KG1 (cell line): ENCODE results near the gene LRP1B.

Experiments used
- DNase-seq: peaks from one replicate; lab custom pipeline; 2025; lab: John Stamatoyannopoulos, UW

LRP1B gene

DNA sequence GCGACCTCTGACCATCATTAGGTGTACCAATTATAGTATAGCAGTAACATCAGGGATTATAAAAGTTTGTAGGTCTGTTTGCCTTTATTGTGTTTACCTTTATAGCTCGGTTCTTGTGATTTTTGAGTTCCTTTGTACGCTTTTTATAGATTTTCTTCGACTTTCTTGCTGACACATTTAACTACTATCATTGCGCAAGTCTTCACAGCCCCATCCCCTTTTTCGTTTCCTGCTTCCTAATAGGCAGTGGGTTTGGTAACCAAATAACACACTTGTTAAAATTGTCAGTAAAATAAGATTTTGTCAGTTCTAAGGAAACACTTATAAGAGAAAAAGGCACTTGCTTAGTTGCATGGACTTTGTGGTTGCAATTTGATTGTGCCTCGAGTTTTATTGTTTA is 541.5 kb downstream of the LRP1B start:
- DNase-seq: no peak

DNA sequence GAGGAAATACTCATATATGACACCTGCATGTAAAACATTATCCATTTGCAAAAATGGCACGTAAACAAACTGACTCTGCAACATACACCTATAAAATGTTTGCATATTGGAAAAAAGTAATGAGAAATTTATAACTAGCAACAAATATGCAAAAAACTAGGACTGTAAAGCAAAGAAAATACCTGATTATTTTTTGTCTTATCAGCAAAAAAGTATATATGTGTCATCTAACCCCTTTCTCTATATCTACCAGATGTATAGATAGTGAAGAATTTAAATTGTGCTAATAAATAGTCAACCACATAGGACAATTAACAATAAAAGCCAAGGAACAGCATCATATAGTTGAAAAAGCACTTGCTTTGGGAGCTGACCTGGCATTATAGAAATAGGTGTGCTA is 543.8 kb downstream of the LRP1B start:
- no peak for DNase-seq

- DNase-seq: no peak
Measured at GRCh38 chr2:141582213-141582612, 548.6 kb downstream of the LRP1B start.

- DNase-seq: no peak
Measured at GRCh38 chr2:141579071-141579470, 551.7 kb downstream of the LRP1B start.

DNA sequence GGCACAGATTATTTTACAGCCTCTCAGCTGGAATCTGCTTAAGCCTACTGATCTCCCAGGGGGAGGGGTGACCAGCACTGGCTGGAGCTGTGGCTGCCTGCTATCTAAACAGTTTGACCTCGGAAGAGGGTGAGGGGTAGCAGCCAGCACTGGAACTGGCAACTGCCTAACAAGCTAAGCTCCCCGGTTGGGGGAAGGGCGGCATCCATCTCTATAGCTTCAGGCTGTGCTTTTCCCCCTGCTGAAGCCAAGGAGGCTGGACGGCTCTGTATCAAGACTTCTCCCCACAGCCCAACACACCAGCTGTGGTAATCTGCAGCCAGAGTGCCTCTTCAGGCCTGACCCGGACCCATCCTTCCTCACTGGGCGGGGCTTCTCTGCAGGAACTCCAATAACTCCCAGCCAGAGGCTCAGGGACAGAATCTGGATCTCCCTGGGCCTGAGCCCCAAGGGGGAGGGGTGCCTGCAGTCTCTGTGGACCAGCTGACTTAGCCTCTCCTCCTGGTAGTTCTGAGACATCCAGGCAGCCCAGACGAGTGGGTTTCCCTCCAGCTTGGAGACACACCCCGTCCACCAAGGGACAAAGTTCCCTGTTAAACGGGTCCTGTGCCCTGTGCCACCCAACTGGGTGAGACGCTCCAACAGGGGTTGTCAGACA is 560.2 kb downstream of the LRP1B start:
- no peak for DNase-seq

DNA sequence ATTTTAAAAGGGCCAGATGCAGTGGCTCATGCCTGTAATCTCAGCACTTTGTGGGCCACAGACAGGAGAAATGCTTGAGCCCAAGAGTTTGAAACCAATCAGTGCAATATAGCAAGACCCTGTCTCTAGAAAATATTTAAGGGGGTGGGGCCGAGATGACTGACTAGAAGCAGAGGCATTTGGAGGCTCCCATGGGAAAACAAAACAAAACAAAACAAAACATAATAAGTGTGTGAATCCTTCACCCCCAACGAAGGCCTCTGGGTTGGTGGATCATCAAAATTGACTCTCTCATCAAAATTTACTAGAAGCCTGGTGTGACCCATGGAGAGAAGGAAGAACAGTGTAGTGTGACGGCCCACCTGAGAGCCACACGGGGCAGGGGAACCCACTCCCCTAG is 560.9 kb downstream of the LRP1B start:
- no peak for DNase-seq

DNA sequence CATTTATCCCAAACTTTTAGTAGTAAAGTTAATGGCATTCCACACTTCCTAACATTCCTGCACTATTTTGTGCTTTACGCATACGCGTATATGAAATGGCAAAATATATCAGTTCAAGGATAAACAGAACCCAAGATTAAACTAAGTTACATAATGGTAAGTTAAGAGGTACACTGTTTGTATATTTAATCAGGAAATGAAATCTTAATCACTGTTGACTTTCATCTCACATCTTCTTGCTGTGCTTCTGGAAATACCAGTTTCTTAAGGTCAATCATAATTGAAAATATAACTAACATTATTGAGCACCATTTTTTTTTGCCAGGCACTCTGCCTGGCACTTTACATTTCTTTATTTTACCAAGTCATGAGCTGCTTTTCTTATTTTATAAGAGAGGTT is 565.2 kb downstream of the LRP1B start:
- DNase-seq: no peak

DNA sequence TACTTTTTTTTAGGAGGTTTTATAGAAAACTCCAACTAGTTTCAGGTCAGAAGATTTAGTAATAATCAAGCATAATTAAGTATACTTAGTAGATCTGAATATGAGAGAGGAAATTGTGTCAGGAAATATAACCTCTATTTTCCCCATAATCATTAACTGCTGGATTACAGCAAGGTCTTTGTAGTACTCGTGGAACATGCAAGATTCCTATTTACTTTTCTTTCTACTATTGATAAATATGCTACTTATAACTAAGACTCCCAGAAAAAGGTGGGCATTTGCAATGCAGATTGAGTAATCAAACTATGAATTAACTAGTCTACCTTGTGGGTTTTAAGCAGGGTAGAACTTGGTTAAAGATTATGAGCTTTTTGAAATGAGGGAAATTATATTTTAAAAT is 570.1 kb downstream of the LRP1B start:
- DNase-seq: no peak

DNA sequence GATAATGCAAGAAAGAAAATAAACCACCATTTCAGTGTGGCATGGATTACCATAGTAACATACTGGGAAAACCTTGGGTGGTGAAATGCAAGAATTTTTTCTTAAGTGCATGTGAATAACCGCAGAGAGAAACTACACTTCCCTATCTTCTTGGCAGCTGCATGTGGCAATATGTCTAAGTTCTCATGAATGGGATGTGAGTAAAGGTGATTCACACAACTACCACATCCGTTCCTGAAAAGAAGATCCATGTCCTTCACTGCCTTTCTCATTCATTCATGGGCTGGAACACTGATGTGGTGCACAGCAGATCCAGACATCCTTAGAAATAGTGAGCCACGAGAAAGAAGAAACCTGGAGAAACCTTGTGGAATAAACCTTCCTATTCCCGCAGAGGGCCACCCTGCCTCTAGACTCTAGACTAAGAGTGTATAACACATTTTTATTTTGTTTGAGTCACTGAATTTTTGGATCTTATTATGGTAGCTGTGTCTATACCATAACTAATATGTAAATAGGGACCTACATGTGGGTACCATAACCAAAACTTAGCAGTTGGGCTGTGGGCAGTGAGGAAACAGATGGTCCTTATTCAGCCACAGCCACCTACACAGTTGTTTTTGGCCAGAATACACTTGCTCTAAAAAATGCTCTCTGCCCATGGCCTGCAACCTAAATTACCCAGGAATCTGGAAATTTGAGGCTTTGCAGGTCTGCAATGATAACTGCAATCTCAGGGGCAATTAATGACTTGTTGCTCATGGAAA is 573.3 kb downstream of the LRP1B start:
- peak; percentile 40 for DNase-seq

DNA sequence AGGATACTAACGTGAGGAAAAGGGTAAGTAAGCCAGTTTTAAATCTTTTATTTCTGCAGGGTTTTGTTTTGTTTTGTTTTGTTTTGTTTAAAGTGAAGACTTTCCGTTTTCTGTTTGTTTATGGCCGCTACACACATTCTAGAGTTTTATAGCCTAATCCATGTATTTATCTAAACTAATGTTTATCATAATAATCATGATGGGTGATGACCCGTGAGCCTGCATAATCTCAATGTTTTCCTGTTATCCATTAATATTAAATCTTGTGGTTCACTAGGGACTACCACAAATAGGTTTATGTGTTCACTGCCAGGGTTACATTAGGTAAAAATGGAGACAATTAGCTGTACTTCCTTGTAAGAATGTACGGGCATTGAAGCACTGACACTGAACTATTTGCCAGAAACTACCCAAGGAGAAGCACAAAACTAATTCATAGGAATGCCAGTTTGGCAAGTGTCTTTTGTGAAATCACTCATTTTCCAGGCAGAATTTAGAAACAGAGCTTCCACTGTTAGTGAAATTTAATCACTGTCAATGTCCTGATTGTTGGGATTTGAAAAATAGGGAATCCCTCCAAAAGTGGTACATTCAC is 574.8 kb downstream of the LRP1B start:
- no peak for DNase-seq

DNA sequence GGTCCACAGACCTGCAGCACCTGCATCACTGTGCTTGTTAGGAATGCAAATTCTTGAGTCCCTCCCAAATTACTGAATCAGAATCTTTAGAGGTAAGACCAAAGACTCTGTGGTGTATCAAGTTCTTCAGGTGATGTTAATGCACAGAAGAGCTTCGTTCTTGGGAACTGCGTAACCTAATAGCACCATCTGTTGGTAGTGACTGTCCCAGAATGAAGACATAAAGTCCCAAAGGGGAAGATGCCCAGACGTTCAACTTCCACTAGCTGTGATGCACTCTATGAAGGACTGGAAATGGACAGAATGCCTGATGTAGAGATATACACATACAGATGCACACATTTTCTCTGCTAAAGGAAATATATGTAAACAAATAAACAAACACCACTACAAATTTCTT is 576.0 kb downstream of the LRP1B start:
- DNase-seq: peak; percentile 24

- DNase-seq: peak; percentile 62
Measured at GRCh38 chr2:141534666-141535362, 596.0 kb downstream of the LRP1B start.

- DNase-seq: no peak
Measured at GRCh38 chr2:141529659-141530058, 601.2 kb downstream of the LRP1B start.

DNA sequence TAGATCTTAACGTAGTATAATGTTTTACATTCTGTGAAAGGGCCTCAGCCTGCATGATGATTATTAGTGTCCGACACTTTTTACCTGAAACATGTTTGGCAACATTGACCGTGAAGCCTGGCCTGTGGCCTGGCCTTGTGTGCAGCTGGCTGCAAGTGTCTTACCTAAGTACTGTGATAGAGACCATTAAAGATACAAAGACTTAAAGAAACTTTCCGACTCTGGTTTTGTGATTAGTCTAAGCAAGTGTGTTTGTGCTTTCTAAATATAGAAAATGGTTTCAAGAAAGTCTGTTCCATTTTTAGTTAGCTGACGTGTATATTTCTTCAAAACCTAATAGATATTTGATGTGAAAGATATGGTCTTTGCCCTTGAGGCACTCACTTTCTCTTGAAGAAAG is 601.8 kb downstream of the LRP1B start:
- no peak for DNase-seq

- no peak for DNase-seq
Measured at GRCh38 chr2:141526760-141527159, 604.1 kb downstream of the LRP1B start.

GRCh38 chr2:141524777-141525176 is 606.0 kb downstream of the LRP1B start:
- DNase-seq: no peak

DNA sequence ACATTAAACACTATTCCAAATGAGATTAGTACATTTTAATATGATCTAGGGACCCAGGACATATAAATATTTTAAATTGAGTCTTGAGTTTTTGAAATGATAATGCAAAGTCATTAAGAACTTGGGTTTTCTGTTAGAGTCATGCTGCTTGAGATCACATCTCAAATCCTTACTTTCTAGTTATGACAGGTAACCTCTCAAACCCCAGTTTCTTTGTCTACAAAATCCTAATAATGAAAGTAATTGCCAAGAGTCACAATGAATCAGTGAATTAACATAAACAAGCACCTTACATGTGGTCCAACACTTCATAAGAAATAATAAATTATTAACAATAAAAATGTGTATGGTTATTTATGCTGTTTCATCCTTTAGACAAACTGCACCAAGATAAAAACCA is 607.6 kb downstream of the LRP1B start:
- no peak for DNase-seq

- no peak for DNase-seq
Measured at GRCh38 chr2:141522702-141523101, 608.1 kb downstream of the LRP1B start.

GRCh38 chr2:141522048-141522447 is 608.8 kb downstream of the LRP1B start:
- DNase-seq: no peak

DNA sequence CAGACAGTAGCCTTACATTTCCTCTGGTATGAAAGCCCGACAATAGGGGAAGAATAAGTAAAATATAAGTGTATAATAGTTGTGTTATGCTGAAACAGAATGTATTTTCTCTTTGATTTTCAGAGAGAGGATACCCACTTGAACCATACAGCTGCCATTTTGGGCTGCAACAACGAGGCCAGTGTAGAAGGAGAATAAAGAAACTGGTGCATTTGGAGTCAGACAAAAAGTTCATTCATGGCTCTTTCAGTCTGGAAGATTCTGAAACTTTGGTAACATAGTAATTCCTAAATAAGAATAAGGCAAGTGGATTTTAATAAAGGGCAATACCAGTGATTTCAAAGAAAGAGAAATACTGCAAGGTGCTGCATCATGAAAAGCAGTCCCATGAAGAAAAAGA is 610.9 kb downstream of the LRP1B start:
- no peak for DNase-seq

DNA sequence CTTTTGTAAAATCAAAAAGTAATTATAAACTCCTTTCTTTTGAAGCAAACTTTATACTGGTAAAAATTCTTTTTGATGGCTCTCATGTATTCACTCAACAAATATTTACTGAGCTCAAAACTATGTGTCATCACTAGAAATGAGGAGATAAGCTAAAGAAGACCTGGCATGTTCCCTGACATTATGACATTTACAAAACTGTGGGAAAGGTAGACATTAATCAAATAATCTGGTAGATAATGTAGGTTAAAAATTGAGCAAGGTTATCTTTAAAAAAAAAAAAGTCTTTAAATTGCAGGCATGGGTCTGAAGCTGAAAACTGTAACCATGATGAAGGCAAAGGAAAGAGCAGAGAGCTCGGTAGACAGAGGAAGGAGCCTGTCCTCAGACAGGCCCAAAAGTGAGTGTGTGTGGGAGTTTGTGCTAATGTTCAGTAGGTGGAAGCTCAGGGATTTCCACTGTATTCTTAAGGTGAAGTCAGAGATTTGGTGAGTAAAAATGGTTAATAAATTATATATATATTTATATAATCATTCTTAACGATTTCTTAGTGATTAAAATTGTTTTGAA is 612.9 kb downstream of the LRP1B start:
- DNase-seq: no peak

GRCh38 chr2:141517180-141517851 is 613.5 kb downstream of the LRP1B start:
- no peak for DNase-seq
